ENCODE results near the gene GIMD1. TPM values are rescaled to one million over a fixed set of nuclear protein-coding genes. Genes with fewer than 3 reads are reported as not detected.

GIMD1 gene
- total and polyA plus RNA-seq, 9 of the 15 experiments (the other 6 are each of a cell fraction or from before 2014, with no cell fraction given): not detected

GRCh38 chr4:106371161-106371560 is 2.6 kb upstream of the GIMD1 start:
- CTCF ChIA-PET (ENCODE audit: low intra/inter-chr PET ratio): no interaction called here
- Histone ChIP-seq H4K20me1 (replicated peaks; ENCODE audit: control insufficient read depth, insufficient read depth, low read length) (no peaks in the 10 kb centered on the region), H3K9me3 (replicated peaks; ENCODE audit: control insufficient read depth, insufficient read depth, low read depth, low read length) (no peaks in the 10 kb centered on the region), H3K27ac (ENCODE audit: extremely low read depth, low read depth, low read length) (no peak overlapping the region), H3K27me3 (ENCODE audit: control insufficient read depth in 2 of 2, insufficient read depth in 2 of 2, low read length in 2 of 2) (no peaks in the 10 kb centered on the region), H3K4me1 (replicated peaks in 1 of 2; ENCODE audit: control insufficient read depth in 2 of 2, insufficient read depth in 2 of 2, low read length in 2 of 2) (no peaks in the 10 kb centered on the region), H3K36me3 (ENCODE audit: control insufficient read depth, insufficient read depth, low read length) (no peaks in the 10 kb centered on the region), H3K9ac (ENCODE audit: insufficient read depth in 1 of 2, low read depth in 2 of 2, low read length in 2 of 2) (no peak overlapping the region), H3K4me3 (no peak overlapping the region), H3K9me1 (ENCODE audit: control insufficient read depth, insufficient read depth, low read length) (no peaks in the 10 kb centered on the region), H2AFZ (ENCODE audit: low read depth, low read length) (no peak overlapping the region), H3K4me2 (ENCODE audit: insufficient read depth, low read length) (no peak overlapping the region), H3K79me2 (ENCODE audit: control insufficient read depth, insufficient read depth, low read length) (no peaks in the 10 kb centered on the region)
- POLR2A ChIA-PET: interaction anchor here (0.5 kb wide), 1 partner anchor 853 kb away, joined by 3 read pairs; no protein-coding TSS in a partner anchor
- BruUV-seq (replicated peaks): no TSS peak
- in situ Hi-C loops (cut with MboI): no loop called here
- intact Hi-C loops (cut with micrococcal nuclease): no loop called here
- no peak for DNase-seq (ENCODE audit: extremely low read depth in 1 of 4, low spot score in 3 of 4)
- peak; percentile 40 for FAIRE-seq
- TF ChIP-seq TBL1XR1 (IDR thresholded peaks at IDR 0.05; ENCODE audit: low read length in 2 of 2): no peak
- TF ChIP-seq TSC22D4 (tag; IDR thresholded peaks at IDR 0.05): no peak
- no peak for TF ChIP-seq HMGXB4 (CRISPR knock-in tag; IDR thresholded peaks at IDR 0.05)
- no peak for TF ChIP-seq STAT6 (CRISPR knock-in tag; IDR thresholded peaks at IDR 0.05)
- no peak for ATAC-seq

Measured in K562 (cell line).